Measurements from ENCODE around the gene PTPRG.

Gene PTPRG

DNA sequence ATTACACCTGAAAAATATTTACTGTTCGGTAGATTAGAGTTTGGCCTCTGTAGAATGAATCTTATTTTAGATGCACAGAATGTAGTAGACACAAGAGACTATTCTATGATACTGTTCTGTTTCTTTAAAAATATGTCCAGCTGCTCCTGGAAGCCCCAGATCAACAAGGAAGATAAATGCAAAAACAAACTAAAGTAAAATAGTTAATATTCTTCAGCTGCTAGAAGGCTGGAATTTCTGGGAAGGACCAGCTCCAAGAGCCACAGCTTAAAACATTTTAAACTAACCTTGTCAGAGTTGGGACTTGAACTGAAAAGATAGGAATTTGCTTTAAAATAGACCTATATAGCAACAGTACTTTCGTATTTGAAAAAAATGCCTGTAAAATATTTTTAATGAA lies 277.9 kb downstream of the PTPRG start:
- DNase-seq = no peak

DNA sequence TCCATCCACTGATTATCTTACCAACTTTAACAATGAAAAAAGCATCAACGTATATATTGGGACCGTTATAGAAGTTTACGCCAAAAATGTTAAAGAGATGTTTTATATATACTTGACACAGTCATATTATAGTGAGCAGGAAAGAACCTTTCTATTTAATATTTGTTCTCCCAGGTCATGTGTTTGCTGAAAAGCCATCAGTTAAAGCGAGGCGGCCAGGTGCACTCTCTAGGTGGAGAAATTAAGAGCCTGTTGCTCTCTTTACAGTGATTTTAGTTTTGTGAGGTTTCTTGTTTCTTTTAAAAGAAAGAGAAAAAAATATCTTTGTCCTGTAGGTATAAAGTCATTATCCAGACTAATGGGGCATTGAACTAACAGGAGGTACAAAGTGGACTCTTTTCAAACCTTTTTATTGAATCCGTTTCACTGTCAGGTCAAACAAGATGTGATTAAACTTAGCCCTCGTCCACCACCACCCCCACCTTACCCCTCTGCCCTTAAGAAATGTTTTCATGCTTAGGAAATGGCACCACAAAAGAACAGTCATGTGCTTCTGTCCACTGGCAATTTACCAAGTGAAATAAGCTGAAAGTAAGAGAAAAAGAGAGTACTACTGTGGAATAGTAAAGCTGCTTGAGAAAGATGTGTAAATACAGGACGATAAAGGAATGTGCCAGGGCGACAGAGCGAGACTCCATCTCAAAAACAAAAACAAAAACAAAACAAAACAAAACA lies 279.9 kb downstream of the PTPRG start:
- DNase-seq = no peak

DNA sequence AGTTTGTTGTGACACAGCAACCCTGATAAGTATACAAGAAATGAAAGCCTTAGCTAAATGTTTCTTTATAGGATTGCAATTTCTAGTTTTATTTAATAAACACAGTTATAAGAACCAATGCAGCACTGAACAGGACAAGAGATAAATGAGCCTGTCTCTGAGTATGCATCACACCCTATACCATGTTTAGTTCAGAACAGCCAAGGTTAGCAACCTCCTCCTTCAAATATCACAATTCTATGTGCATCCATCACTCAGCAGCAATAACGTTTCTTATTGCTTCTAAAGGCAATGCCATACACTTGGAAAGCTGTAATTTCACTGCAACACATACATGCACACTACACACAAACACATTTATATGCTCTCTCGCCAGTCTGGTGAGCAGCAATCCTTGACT lies 280.6 kb downstream of the PTPRG start:
- DNase-seq = no peak

DNA sequence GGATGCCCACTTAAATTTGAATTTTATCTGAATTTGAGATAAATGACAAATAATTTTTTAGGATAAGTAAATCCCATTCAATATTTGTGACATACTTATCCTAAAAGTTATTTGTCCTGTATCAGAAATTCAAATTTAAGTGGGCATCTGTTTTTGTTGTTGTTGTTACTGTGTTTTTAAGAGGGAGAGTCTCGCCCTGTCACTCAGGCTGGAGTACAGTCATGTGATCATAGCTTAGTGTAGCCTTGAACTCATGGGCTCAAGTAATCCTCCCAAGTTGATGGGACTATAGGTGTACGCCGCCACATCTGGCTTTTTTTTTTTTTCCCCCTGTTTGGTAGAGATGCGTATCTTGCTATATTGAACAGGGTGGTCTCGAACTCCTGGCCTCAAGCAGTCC lies 283.0 kb downstream of the PTPRG start:
- no peak for DNase-seq

DNA sequence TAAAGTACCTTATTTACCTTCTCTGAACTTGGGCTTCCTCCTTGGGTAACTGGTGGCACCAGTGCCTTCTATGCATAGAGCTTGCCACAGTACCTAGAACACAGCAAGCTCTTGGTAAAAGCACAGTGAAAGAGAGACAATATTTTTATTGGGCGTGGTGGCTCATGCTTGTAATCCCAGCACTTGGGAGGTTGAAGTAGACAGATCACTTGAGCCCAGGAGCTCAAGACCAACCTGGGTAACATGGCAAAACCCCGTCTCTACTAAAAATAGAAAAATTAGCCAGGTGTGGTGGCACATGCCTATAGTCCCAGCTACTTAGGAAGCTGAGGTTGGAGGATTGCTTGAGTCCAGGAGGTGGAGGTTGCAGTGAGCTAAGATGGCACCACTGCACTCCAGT lies 285.1 kb downstream of the PTPRG start:
- no peak for DNase-seq

DNA sequence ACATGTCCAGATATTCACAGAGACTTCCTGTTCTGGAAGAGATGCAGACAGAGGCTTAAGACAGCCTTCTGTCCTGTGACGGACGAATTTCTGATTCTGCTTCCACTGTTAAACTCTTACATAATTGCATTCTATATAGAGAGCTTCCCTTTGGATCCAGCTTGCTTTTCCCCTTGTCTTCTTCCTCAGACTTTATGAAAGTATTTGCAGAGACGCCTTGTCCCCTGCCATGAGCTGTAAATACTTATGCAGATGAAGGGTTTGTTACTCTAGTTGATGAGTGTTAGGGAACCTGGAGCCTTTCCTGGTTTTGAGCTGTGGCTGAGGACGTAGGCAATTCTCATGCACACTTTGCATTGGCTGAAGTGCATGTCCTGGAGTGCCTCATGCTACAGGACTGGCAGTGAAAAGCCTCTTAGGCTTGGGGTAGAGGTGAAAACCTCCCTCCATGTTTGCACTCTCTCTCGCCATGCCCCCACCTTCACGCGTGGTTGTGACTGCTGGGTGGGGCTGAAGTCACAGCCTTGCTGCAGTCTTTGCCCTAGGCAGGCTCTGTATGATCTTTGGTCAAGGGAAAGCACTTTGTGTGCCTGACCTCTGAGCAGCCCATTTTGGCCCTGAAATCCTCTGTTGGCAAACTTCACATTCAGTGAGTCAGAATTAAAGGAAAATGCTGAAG lies 286.6 kb downstream of the PTPRG start:
- no peak for DNase-seq

DNA sequence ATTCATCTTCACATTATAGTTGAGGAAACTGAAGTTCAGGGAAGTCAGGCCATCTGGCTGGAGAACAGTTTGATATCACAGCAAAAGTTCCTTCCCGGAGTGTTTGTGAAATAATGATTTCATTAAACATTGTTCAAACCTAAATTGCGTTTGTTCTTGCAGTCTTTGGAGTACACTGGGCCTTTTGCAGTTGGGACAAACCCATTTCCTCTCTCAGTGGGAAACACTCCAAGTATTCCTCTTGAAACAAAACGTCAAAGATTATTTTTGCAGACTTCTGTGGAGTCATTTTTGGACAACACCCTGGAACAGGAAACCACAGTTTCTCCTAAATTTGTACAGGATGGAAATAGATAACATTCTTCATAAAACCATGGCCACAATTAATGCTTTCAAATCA lies 287.5 kb downstream of the PTPRG start:
- DNase-seq = no peak

DNA sequence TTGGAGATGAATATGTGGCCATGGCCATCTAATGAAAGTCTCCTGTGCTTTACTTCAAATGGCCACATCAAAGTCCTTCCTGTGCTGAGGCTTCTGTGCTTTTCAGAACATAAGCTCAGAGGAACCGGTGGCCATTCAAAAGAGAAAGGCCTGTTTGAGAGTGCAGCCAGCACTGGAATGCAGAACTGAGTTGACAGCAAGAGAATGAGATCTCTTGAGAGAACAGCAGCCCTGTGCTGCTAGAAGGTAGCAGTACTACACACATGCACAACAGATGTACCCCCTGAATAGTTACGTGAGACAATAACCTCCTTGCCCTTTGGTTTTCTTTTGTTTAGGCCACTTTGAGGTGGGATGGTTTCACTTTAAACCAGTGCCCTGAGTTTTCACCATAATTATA lies 292.5 kb downstream of the PTPRG start:
- no peak for DNase-seq

DNA sequence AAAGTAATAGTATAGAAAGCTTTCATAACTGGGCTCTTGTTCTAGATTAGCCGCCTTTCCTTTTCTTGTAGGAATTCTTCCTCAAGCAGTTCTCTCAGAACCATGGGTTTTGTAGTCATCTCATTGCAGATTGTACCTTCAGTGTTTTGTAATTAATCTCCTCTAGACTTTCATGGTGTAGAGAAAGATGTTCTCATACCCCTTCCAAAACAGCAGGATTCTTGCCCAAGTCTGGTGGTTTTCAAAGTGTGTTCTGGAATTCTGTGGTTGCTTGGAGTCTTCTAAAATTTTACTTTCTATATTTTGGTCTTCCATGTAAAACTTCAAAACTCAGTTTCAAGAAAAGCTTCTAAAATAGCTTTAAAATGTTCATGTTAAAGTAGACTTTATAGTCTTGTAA lies 293.8 kb downstream of the PTPRG start:
- no peak for DNase-seq

DNA sequence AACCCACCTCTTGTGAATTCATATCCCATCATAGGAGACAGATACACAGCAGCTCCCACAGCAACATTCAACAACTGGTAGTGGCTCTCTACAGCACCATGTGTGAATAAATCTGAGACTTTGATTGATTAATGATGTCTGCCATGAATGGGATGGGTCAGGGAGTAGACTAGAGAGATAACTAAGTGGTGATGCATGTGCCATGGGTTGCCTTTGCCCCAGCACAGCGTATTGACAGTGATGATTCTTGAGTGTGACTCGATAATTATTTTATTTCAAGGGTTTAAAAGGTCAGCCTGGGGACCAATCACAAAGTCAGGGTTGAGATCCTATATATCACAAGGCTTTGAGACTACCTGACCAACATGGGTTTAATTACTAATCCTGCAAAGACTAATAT lies 295.9 kb downstream of the PTPRG start:
- DNase-seq = no peak

DNA sequence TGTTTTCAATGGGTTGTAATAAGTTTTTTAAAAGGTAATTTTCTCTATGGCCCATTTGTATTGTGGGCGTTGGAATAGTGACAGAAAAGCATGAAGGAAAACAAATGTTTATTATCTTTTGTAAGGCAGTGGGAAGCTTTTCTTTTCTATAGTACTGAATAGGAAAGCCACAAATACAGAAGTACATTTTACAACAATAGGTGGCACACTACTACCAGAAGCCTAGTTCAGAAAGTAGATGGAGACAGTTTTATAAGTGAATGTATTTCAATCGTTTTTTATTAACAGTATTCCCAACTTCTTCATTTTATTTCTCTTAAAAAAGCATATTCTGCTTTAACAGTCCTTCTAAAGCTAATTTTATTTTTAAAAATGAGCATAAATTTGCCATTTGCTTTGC lies 296.7 kb downstream of the PTPRG start:
- DNase-seq = no peak

DNA sequence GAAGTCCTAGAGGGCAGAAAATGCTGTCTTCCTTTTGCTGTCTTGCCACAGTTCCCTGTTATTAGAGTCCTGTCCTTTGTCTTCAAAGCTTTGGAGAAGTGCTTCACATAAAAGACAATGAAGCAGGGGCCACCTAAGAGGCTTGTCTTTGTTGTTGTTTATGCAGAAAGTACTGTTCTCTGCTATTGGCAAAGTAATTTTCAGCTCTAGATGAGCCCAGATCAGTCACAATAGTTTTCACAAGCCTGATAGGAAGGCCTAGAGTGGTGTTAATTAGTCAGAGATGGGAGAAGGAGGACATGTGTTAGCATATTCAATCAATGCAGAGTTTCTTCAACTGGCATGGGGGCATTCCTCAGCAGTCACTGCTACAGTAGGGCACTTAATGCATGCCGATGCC lies 300.0 kb downstream of the PTPRG start:
- no peak for DNase-seq

DNA sequence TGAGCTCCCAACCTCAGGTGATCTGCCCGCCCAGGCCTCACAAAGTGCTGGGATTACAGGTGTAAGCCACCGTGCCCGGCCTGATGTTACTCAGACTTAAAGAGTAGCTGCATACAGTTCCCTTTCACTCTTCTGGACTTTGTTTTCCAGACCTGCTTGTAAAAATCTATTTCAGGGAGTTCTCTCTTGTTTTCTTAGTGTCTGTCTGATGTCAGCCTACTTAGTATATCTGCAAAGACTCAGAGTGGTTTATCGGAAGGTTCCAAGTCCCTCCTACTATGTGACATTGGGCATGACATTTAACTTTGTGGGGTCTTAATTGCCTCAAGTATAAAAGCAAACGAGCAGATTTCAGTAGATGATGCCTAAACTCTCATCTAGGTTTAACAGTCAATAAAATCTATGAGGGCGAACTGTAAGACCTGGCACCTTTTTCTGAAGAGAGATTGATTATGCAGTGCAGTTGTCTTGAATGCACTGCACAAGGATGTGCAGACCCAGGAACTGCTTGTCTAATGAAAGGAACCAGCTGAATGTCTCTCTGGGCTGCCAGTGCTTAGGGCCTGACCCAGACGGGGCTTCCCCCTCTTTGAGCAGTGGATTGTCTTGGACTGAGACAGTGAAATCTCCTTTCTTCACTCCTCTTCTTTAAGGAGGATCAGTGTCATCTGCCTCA lies 301.4 kb downstream of the PTPRG start:
- DNase-seq = no peak

DNA sequence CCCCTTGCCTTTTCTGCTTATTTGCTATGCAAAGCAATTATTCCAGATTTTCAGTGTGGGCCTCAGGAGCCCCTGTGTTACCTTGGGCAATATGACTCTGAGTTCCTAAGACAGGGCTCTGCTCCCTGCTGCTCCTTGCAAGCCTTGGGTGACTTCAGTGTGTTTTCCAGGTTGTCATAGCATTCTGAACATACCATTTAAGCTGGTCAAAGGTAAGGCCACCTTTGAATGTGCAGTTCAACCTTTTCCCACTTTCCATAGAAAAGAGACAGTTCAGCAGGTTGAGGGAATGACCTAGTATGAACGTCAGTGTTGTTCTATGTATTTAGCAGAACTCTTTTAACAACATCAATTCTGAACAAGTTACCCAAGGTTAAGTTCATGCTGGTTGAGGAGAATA lies 302.2 kb downstream of the PTPRG start:
- no peak for DNase-seq

DNA sequence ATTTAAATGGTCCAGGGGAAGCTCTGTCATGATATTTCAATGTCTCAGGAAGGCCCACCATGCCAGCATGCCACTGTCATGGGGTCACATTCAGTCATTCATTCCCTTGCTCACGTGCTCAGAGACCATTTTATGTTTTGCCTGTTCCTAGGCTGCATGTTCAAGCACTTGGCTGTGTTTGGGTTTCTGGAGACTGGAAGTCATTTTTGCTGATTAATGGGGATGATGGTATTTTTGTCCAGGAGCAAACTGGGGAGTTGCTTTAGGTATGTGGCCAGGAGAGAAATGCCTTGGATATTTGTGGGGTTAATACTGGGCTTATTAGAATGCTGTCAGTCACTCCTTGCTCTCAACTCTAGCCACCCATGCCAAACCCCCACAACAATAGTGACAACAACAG lies 303.5 kb downstream of the PTPRG start:
- DNase-seq = no peak

DNA sequence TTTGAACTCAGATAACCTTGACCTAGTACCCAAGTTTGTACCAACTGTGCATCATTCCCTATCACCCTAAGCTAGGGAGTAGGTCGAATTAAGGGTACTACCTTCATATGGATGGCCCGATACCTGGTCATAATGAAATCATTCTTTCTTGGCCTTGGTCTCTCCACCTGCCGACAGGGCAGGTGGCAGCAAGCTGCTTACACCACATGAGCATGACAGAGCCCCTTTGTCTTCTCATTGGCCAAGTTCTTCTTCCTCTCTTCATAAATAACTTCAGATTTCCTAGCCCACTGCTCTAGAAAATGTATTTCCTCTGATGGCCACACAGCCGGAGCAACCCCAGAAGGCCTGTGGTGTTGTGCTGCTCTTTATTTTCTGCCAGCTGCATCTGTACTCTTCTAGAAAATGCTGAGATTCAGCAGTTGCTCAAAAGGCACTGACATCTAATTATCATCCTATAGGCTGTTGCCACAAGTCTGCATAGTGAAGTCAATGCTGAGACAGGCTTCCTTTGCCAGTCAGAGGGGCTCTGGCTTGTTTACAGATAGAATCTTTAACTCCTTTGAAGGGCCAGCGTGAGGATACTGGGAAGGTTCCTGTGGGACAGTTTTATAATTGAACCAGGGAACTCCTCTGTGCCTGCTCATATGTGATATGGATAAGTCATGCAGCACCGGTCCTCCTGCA lies 304.2 kb downstream of the PTPRG start:
- no peak for DNase-seq

DNA sequence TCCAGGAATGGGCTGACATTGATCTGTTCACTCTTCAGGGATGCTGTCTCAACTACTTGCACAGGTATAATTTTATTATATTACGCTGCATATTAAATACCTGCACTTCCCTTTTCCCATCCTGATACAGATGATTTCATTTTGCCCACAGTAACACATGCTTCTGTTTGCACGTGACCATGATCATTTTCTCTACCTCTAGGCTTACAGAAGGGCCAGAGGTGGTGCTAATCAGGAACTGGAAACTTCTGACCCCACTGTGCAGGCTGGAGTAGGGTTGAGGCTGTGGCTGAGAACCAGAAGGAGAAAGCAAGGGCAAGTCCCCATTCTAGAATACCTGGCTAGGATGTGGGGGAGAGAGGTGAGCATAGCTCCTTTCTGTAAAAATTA lies 304.8 kb downstream of the PTPRG start:
- no peak for DNase-seq

DNA sequence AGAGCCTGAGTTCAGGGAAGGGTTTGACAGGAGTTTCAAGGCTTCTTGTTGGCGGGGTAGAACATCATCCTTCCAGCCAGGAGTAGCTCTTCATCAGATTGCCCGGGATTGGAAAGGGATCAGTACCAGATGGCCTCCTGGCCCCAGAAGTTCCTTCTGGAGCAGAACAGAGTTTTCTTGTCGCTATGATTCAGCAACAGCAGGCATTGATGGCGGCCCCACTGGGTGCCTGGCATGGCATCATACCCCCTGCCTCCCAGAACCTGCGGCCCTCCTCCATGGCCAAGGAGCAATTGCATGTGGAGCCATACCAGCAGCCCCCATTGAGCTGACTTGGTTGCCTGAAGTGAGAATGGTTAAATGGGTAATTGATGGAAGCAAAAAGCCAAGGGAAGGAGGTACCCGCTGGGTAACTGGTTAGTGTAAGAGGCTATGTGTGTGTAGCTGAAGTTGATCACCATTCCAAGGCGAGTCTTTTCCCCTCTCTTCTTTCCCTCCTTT lies 305.6 kb downstream of the PTPRG start:
- DNase-seq = no peak

DNA sequence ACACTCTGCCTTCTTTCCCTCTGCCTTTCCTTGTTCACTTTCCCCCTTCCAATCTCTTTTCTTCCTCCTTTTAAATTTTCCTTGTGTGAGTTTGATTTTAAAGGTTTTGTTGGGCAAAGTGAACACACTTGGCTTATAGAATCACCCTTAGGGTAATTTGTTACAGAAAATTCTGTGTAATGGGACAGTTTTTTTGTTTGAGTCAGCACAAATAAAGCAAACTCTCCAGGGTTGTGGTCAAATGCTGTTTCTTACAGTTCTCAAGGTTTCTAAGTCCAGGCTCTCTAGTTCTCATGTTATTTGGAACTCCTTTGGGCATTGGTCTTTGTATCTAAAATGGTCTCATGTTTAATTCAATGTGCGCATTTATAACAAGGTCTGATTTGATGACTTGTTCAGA lies 307.1 kb downstream of the PTPRG start:
- DNase-seq = no peak

DNA sequence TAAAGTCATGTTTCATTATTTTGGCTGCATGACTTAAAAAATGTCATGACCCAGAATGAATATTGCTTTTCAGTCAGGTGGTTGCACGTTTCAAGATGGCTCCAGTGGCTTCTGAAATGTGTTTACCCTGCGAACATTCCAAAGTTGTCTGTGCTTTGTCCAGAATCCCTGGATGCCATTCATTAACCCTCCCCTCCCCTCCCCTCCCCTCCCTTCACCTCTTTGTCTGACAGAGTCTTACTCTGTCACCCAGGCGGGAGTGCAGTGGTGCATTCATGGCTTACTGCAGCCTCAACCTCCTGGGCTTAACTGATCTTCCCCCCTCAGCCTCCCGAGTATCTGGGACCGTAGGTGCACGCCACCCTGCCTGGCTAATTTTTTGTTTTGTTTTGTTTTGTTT lies 308.0 kb downstream of the PTPRG start:
- DNase-seq = no peak

DNA sequence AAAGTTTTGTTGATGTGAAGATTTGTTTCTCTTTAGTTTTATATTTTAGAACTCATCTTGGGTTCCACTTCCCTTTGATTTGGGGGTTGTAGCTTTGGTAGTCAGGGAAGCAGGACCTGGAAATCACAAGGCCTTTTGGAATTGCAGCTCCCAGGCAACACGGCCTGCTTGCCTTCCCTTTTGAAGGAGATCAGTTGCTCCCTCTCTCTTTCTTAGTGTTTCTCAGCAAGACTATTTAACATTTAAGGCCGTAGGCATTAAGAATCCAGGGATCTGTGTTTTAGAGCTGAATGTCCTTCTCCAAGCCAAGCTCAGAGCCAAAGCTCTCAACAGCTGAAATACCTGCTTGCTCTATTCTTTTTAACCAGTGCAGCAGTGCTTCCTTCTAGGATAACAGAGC lies 310.3 kb downstream of the PTPRG start:
- no peak for DNase-seq

DNA sequence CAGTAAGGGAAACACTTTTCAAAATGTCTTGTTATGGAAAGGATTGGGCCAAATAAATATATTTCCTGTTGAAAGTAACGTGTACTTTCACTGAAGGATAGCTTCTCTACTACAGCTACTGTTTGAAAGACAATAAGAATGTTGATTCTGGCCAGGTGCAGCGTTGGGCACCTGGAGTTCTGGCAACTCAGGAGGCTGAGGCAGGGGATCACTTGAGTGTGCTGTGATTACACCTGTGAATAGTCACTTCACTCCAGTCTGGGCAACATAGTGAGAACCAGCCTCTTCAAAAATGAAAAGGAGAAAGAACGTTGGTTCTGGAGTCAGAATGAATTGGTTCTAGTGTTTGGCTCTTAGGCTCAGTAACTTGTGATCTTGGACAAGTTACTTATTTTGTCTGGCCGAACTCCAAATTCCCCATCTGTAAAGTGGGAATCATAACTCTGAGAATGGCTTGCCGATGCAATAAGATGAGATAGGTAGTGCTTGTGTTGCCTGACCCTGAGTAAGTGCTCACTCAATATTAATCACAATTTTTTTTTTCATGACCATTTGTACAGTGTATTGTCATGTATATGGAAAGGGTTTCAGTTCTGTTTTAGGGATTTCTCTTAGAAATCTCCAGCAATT lies 310.8 kb downstream of the PTPRG start:
- no peak for DNase-seq

Data from NCI-H2227 treated with DMSO at 0.1 percent for 48 hours (cell line).